KG1 (cell line): ENCODE data around the gene CPSF7.
A peak's percentile ranks its signal among the peaks of the same experiment; 100 is the strongest.
"Not testable (repeated sequence)": the region's sequence is repeated elsewhere in the genome, so short reads cannot be mapped to it uniquely, and the experiment has no call there.

Source experiments
- DNase-seq: peaks from one replicate; lab custom pipeline; 2025; lab: John Stamatoyannopoulos, UW

CPSF7 gene

DNA sequence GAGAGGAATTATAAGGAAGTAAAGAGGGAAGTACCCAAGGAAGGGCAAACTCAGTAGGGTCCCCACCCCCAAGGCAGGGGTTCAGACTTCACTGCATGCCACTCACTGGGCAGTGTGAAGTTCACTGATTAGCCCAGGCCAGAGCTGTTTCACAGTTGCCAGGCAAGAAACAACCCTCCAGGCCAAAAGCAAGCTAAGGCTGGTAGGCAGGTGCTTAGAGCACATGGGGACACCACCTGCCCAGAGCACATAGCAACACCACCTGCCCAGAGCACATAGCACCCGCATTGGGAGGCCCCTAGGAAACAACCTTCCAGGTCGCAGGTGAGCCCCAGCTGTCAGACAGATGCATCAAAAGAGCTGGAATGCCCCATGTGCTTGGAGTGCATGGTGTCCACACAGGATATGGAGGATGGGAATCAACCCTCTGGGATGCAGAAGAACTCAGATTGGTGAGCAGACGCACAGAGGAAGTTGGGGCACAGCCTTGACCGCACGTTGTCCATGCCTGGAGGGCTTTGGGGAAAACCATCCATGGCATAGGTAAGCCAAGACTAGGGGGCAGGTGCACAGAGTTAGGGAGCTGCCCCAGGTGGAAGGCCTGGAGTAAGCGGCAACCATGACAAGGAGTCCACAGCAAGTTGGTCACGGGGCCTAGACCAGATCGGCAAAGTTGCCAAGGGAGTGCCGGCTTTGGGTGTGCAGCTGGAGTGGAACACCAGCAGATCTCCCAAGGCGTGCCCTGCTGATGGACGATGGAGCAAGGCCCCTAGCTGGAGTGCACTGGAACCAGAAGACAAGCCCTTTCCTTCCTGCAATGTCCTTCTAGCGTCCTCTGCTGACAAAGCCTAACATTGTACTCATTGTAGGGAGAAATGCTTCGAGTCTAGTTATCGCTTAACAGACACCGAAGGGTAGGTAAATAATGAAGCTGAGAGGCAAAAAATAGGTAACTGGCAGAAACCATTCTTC is 45.2 kb downstream of the CPSF7 start:
- no peak for DNase-seq

DNA sequence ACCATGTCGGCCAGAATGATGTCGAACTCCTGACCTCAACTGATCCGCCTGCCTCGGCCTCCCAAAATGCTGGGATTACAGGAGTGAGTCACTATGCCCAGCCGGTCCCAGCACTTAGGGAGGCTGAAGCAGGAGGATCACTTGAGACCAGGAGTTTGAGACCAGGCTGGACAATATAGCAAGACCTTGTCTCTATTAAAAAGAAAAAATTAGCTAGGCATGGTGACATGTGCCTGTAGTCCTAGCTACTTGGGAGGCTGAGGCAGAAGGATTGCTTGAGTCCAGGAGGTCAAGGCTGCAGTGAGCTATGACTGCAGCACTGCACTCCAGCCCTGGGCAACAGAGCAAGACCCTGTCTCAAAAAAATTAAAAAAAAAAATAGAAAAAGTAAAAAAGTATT is 45.9 kb downstream of the CPSF7 start:
- not testable (repeated sequence) for DNase-seq

DNA sequence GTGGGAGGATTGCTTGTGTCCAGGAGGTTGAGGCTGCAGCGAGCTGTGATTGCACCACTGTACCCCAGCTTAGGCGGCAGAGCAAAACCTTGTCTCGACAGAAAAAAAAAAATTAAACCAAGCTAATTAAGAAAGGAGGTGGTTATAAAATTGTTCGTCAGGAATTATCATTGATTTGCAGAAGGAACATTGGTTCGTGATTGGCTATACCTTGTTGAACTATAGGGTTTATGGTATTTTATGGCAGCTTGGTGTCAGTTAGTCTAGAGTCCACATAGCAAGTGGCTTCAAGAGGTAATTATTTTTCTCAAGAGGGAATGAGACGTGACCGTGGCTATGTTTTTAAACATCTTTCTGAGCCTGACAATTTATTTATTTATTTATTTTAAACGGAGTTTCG is 48.9 kb downstream of the CPSF7 start:
- DNase-seq, result no peak

DNA sequence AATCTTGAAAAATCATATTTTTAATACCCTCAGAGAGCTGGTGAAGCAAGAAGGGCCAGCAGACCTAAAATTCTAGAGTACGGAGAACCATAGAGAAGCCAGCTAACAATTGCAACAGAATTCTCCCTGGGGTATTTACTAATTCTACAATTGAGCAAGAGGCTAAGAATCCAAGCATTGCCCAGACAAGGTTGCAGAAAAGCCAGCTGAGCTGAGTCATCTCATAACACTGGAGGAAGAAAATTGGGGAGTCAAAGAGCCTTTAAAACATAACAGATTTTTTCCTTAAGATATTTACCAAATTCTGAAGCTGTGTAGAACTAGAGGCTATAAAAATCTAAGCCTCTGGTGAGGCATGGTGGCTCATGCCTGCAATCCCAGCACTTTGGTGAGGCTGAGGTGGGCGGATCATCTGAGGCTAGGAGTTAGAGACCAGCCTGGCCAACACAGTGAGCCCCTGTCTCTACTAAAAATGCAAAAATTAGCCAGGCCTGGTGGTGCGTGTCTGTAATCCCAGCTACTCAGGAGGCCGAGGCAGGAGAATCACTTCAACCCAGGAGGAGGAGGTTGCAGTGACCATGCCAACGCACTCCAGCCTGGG is 51.0 kb downstream of the CPSF7 start:
- DNase-seq, result no peak

DNA sequence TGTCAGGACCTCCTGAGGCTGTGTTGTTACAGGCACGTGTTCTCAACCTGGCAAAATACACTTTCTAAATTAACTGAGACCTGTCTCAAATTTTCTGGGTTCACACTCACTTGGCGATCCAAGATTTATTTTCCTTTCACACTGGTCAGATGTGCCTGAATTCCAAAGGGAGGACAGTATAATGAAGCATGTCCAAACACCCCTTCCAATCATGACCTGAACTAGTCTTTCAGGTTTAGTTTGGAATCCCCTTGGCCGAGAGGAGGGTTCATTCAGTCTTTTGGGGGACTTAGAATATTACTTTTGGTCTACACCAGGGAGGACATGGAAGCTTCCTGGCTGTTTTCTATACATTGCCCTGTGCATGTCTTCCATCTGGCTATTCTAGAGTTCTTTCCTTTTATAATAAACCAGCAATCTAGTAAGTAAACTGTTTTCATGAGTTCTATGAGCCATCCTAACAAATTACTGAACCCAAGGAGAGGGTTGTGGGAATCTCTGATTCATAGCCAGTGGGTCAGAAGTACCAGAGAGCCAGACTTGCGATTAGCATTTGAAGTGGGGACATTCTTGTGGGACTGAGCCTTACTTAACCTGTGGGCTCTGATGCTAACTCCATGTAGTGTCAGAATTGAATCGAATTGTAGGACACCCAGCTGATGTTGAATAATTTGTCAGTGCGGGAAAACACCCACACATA is 52.2 kb downstream of the CPSF7 start:
- no peak for DNase-seq

DNA sequence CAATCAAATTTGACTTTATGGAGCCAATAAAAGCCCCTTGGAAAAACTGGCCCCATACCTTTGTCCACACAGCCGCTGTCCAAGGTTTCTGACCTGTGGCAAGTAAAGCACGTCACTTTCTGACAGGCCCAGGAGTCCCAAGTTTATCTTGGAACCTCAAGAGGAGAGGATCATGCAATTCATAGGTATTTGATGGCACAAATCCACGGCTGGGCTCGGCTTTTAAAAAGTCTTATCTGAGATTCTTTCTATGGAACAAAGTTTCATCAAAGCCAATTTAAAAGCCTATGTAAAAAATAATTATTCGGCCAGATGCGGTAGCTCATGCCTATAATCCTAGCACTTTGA is 54.0 kb downstream of the CPSF7 start:
- DNase-seq, result no peak

DNA sequence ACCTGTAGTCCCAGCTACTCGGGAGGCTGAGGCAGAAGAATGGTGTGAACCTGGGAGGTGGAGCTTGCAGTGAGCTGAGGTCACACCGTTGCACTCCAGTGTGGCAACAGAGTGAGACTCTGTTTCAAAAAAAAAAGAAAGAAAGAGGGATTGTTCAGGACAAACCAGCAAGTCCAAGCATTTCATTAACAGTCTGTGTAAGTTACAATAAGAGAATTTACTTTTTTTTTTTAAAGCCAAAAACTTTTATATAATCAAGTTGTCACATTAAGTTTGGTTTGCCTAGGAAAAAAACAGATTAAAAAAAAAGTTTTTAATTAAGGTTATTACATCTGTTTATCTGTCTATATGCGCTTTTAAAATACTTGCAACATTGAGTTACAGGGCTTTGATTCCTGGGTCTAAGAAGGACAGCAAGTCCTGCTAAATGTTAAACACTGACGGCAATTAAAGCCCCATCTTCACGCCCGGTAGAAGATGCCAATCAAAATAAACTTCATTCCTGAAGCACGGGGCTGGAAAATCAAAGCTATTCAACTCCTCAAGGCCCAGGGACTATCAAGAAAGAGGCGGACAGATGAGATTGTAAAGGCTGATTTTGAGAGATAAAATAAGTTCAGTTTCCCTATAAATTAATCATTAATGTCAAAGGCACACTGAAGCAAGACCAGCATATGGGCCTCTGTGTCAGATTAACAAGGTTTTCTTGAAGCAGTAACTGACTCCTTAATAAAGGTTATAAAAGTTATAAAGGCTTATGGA is 56.9 kb downstream of the CPSF7 start:
- no peak for DNase-seq

DNA sequence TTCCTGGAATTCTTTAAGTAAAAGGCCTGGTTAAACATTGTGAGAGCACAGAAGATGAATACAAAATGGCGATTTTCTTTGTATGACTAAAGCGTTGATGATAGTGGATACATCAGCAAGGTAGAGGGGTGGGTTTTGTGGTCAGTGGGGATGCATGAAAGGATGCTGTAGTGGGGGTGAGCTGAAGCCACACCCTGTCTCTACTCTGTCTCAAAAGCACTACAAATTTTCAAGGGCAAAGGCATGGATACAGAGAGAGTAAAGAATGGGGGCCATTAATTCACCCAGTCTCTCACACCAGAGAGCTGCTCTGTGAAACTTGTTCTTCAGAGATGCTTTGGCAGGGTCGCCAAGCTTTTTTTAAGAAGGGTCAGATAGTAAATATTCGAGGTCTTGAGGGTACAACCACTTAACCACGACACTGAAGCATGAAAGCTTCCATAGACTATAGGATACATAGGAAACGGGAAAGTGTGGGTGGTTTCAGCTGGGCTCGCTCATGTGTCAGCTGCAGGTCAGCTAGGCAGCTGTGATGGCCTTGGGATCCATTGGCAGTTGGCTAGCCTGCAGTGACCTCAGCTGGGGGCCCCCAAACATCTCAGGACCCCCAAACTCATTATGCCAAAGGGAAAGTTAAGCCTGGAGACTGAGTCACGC is 59.3 kb downstream of the CPSF7 start:
- DNase-seq, result no peak

DNA sequence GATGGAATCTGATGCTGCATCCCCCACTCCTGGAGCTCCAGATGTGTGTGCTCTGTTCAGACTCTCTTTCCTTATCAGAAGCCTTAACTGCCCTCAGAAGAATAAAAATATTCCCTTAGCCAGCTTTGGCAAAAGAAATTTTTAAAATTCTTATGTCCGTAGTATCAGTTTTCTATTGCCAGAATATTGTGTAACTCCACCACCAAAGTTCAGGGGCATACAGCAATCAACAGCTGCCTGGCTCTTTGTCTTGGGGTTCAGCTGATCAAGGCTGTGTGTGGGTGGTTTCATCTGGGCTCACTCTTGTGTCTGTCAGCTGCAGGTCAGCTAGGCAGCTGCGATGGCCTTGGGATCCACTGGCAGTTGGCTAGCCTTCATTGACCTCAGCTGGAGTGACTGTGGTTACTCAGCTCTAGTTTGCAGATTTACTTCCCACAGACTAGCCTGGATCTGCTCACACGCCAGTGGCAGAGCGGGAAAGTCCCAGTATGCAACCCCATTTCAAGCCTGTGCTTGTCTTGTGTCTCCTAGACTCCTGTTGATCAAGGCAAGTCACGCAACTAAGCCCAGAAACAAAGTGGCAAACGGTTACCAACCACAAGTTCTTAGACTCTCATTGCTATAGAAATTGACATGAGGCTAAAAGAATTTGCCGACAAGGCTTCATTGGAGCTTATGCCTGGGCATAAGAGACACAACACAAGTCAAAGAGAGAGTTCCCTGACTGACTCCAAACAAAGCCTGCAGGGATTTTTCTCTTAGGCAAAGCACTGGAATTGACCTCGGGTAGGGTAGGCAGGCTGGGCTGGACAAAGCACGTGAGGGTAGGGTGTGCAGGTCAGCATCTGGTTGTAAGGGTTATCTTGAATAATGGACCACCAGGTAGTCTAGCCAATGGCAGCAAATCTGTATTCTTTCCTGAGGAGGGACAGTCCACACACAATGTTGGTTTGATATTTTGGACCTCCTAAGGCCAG is 60.1 kb downstream of the CPSF7 start:
- no peak for DNase-seq

DNA sequence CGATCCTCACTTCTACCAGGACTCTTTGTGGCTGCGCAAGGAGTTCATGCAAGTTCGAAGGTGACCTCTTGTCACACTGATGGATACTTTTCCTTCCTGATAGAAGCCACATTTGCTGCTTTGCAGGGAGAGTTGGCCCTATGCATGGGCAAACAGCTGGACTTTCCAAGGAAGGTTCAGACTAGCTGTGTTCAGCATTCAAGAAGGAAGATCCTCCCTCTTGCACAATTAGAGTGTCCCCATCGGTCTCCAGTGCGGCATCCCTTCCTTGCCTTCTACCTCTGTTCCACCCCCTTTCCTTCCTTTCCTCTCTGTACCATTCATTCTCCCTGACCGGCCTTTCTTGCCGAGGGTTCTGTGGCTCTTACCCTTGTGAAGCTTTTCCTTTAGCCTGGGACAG is 61.1 kb downstream of the CPSF7 start:
- DNase-seq, result no peak

DNA sequence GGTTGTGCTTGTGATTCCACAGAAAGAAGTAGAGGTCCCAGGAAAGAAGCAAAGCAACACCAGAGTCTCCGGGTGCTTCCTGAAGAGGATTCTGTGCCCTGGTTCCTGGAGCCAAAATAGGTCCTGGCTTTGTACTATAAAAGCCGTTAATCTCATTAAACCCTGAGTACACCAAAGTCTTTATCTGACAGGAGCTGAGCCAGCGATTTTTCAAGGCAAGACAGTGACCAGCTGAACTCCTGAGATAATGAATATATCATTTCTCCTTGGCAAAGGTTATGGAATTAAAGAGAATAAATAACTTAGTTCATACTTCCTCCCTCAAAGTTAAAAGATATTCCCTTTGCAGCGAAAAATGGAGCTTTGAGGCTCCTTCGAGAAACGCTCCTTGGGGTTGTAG is 62.4 kb downstream of the CPSF7 start:
- no peak for DNase-seq

DNA sequence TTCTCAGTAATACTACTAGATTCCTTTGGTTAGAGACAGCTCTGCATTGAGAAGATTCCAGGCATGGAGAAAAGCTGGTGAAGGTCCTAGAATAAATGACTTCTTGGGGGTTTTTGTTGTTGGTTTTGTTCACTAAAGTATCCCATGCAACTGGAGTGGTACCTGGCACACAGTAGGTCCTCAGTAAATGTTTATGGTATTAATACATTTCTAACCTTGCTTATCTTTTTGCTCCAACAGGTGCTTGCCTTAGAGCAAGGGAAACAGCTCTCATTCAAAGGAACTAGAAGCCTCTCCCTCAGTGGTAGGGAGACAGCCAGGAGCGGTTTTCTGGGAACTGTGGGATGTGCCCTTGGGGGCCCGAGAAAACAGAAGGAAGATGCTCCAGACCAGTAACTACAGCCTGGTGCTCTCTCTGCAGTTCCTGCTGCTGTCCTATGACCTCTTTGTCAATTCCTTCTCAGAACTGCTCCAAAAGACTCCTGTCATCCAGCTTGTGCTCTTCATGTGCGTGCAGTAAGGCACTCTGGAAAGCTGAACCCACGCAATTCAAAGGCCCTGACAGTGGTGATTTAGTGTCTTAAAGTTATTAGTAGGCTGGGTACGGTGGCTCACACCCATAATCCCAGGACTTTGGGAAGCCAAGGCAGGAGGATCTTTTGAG is 65.6 kb downstream of the CPSF7 start:
- DNase-seq, result no peak

DNA sequence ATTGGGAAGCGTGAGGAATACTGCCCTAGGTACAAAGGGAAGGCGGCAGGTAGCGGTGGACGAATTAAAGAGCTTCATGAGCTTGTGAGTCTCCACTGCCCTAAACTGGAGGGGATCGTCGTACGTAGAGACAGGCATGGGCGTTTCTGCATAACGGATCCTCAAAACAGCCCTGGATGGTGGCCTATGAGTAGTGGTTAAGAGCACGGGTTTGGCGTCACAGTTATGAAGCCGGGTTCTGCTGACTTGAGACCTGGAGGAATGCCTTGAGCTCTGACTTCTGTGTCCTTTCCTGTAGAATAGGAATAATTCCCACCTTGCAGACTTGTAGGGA is 67.3 kb downstream of the CPSF7 start:
- no peak for DNase-seq

DNA sequence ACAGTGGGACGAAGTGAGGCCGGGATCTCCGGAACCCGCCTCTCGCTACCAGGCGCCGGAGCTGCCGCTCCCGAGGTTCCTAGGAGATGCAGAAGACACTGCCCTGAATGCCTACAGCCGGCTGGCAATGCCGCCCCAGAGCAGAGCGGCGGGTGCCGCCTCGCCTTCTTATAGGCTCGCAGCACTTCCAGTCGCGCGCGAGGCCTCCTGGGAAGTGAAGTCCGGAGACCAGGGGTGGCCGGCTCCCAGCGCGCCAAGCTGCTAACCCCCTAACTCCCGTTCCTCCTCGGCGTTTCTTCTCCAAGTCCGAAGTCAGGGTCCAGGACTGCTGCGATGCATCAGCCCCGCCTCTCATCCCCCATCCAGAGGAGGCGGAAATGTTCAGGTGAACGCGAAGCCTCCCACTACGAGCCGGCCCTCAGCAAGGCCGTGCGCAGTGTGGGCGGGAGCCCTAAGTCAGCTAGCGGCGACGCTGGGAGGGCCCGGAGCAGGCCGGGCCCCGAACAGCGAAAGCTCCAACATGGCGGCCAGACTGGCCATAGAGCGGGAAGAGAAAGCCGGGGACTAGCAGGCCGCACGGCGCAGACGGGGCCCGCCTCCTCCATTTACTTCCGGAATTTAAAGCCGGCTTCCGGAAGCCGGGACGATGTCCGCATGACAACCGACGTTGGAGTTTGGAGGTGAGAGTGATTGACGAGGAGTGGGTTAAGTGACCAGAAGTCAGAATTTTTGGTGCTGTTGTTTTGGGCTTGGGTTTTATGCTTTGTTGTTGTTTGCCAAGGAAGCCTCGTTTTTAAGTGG is 67.8 kb downstream of the CPSF7 start, which contains the start of the genes CYB561A3 and TMEM138:
Gene CYB561A3 (minus strand): TSS at position 142 of the 801 bp plus-strand sequence. CDS start 5,169 bp downstream, outside the sequence.
Gene TMEM138 (plus strand): TSS at position 634 of the 801 bp plus-strand sequence. CDS start 2,017 bp downstream, outside the sequence.
- DNase-seq, result peak; percentile 99

DNA sequence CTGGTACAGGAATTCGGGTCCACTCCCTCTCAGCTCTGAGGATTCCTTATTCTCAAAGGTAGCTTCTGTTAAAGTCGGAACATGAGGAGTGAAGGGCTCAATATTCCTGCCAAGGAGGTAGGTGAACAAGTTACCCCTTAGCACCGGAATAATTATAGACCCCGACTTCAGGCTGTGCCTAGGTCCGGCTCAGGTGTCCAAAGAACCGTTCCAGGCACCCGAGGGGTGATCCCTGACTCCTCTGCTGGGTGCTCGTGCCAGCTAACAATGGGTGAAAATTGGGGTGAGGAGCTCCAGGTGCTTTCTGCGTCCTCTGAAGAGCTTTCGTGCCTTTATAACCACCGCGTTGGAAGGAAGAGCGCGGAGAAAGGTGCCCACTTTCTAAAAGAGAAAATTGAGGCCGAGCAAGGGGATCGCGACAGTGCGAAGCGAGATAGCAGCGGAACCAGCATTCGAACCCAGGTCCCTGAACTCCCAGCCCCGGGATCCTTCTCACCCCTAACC is 68.5 kb downstream of the CPSF7 start:
- DNase-seq, result no peak

DNA sequence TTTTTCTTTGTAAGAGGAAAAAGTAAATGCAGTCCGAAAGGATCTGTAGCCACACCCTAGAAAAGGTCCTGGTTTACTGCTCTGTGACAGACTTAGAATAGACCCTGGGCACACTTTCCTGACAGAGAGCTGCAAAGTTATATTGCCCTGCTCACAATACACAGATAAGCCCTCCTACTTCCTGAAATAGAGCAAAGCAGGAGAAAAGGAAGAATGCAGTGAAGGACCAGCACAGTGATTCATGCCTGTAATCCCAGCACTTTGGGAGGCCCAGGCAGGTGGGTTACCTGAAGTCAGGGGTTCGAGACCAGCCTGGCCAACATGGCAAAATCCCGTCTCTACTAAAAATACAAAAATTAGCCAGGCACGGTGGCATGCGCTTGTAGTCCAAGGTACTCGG is 70.3 kb downstream of the CPSF7 start:
- no peak for DNase-seq

DNA sequence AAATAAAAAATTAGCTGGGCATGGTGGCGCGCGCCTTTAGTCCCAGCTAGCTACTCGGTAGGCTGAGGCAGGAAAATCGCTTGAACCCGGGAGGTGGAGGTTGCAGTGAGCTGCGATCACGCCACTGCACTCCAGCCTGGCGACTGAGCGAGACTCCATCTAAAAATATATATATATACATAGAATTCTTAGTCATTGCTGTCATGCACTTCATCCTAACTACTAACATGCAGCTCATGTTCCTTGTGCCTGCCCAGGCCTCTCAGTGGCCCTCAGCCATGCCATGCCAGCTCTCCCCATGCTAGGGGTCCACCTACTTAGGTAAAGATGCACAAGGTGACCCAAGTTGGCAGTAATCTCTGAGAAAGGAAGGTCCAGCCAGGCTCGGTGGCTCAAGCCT is 71.2 kb downstream of the CPSF7 start:
- no peak for DNase-seq

DNA sequence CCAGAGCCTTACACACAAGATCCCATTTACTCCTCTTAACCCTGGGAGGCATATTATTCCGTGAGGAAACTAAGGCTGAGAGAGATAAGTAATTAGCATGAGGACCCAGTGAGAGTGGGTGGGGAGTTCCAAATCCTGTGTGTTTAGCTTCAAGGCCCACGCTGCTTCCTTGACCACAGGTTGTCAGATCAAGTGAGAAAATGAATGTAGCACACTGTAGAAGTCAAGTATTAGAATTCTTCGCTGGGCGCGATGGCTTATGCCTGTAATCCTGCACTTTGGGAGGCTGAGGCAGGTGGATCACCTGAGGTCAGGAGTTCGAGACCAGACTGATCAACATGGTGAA is 71.9 kb downstream of the CPSF7 start:
- no peak for DNase-seq
